Kidney (tissue), 14 donors: ENCODE results near the gene CPT1B. TPM values are rescaled to one million over a fixed set of nuclear protein-coding genes. Genes with fewer than 3 reads are reported as not detected.
A peak's percentile ranks its signal among the peaks of the same experiment; 100 is the strongest.
"Not testable (repeated sequence)": the region's sequence is repeated elsewhere in the genome, so short reads cannot be mapped to it uniquely, and the experiment has no call there.

Experiments used
- DNase-seq, 5 donors: peaks; one replicate each; pipeline ENCODE4 v3.0.0-alpha.2; 2013 to 2020
- FAIRE-seq: peaks from 2 replicates; lab custom pipeline; 2012; peaks lifted over from hg19 to GRCh38; lab: Jason Lieb, UNC
- H3K27ac ChIP-seq, 2 donors: one replicate each; pipeline ENCODE4 v1.7.0; 2013; ENCODE audit warnings: low read depth in 2 of 2, low read length in 2 of 2, inconsistent platforms in 1 of 2
- H3K27me3 ChIP-seq: one replicate; pipeline ENCODE4 v1.7.1; 2013; ENCODE audit warnings: low read length, inconsistent platforms; ENCODE audit not compliant: control insufficient read depth, insufficient read depth
- H3K36me3 ChIP-seq, 3 donors: one replicate each; pipeline versions ENCODE4 v1.7.0 to v1.7.1; 2013; ENCODE audit warnings: low read length in 3 of 3, control low read depth in 1 of 3, inconsistent platforms in 1 of 3; ENCODE audit not compliant: insufficient read depth in 3 of 3, control insufficient read depth in 2 of 3
- H3K4me1 ChIP-seq, 3 donors: one replicate each; pipeline versions ENCODE4 v1.7.0 to v1.7.1; 2013; ENCODE audit warnings: low read length in 3 of 3, inconsistent platforms in 1 of 3, low read depth in 1 of 3; ENCODE audit not compliant: control insufficient read depth in 2 of 3, insufficient read depth in 2 of 3
- H3K4me3 ChIP-seq, 3 donors: one replicate each; pipeline versions ENCODE4 v1.7.0 to v1.8.1; 2013; ENCODE audit warnings: low read length in 3 of 3, control low read depth in 1 of 3, inconsistent platforms in 1 of 3
- H3K9ac ChIP-seq, 3 donors: one replicate each; pipeline versions ENCODE4 v1.7.0 to v1.7.1; 2013; ENCODE audit warnings: low read length in 3 of 3, control low read depth in 1 of 3, inconsistent platforms in 1 of 3
- H3K9me3 ChIP-seq, 3 donors: one replicate each; pipeline versions ENCODE4 v1.7.0 to v1.7.1; 2013; ENCODE audit warnings: low read length in 3 of 3, control low read depth in 1 of 3, inconsistent platforms in 1 of 3; ENCODE audit not compliant: control insufficient read depth in 2 of 3, insufficient read depth in 1 of 3
- intact Hi-C: fragments of 100-400 bp; cut with DNase I; formaldehyde crosslinking; loops from one replicate; pipeline ENCODE4 v1.11.1; 2022
- polyA plus RNA-seq: library from polyadenylated mRNA; stranded (reverse); fragments of 350-450 nt; fragmentation: Illumina TruSeq; extraction: RNeasy Lipid Tissue Mini Kit (QIAGEN cat#74804); gene quantifications from one replicate; pipeline ENCODE4 v1.2.3, GENCODE V29; 2014; ENCODE audit warnings: low read depth, low replicate concordance; ENCODE audit not compliant: insufficient read depth
- total RNA-seq: library from RNA; stranded (reverse); fragmentation: NEBNext Ultra II Directional; extraction: Animal tissue kit (Norgen Biotek cat#: 25700); gene quantifications from one replicate; pipeline ENCODE4 v1.2.1, GENCODE V29; 2021
- TF ChIP-seq, protein P1 (sequence below): IDR thresholded peaks from 3 replicates; pipeline ENCODE4 v1.5.1; 2012; ENCODE audit warnings: mild to moderate bottlenecking, moderate library complexity, borderline replicate concordance; ENCODE audit not compliant: insufficient read depth; ENCODE audit errors: extremely low read depth
- donor health status: control.
- donor health status: control.
- donor health status: control.
- donor health status: control.
- donor health status: control.
- donor health status: DM: yes; HTN: yes; CAD: no.
- donor health status: Normal renal cell carcinoma (clear cell type).

The CPT1B gene
- total and polyA plus RNA-seq, 2 donors from 2014 or later, result 20.6 to 34.3 TPM

DNA sequence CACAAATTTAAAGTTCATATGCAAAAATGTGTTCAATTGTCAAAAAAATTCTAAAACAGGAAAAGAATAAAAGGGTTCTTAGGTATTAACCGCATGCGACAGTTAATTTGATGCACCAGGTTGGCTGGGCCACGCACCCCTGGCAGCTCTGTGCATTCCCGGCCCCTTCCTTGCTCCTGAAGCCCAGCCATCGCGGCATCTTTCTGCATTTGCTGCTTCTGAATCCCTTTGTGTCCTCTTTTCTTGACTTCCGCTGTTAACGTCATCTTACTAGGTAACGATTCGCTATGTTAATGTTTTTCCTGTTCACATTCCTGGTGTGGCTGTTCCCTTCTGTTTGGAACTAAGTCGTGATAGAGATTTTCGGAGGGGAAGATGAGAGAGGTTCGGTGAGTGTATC lies 40.5 kb downstream of the CPT1B start:
- Histone ChIP-seq H3K27me3 (no peaks in the 10 kb centered on the region), H3K9me3 (no peaks in the 10 kb centered on the region), H3K36me3 (no peaks in the 10 kb centered on the region), H3K9ac (no peak overlapping the region), H3K27ac (peak overlapping the region in 1 of 2 donors; percentile 79), H3K4me1 (peaks cover 0 to 4% (median 3%) of the 10 kb centered on the region in 3 donors), H3K4me3 (no peak overlapping the region)
- TF ChIP-seq, protein P1, sequence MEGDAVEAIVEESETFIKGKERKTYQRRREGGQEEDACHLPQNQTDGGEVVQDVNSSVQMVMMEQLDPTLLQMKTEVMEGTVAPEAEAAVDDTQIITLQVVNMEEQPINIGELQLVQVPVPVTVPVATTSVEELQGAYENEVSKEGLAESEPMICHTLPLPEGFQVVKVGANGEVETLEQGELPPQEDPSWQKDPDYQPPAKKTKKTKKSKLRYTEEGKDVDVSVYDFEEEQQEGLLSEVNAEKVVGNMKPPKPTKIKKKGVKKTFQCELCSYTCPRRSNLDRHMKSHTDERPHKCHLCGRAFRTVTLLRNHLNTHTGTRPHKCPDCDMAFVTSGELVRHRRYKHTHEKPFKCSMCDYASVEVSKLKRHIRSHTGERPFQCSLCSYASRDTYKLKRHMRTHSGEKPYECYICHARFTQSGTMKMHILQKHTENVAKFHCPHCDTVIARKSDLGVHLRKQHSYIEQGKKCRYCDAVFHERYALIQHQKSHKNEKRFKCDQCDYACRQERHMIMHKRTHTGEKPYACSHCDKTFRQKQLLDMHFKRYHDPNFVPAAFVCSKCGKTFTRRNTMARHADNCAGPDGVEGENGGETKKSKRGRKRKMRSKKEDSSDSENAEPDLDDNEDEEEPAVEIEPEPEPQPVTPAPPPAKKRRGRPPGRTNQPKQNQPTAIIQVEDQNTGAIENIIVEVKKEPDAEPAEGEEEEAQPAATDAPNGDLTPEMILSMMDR, result no peak
- no peak for FAIRE-seq
- intact Hi-C loops, result no loop called here
- DNase-seq, result no peak

DNA sequence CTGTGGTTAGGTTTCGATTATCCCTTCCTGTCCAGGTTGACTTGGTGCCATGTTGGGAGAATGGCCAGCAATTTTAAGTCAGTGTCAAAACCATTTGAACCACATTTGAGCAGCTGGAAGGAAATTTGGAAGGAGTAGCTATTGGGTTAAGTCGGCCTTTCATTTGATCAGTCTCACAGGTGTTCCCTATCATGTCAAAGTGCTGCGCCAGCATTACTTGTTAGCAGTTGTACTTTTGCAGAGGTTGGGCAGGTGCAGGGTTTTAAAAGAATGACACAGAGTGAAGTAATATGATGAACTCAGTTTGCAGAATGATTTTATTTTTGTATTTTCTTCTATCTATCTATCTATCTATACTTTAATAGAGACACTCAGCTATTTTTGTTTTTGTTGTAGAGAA lies 42.0 kb downstream of the CPT1B start:
- Histone ChIP-seq H3K4me3 (no peak overlapping the region), H3K4me1 (peaks cover 0 to 4% (median 3%) of the 10 kb centered on the region in 3 donors), H3K36me3 (no peaks in the 10 kb centered on the region), H3K9me3 (no peaks in the 10 kb centered on the region), H3K9ac (no peak overlapping the region), H3K27ac (no peak overlapping the region), H3K27me3 (peaks cover under 1% of the 10 kb centered on the region)
- intact Hi-C loops, result no loop called here
- DNase-seq (peak in 1 of 5 donors; percentile 4), FAIRE-seq (no peak)
- TF ChIP-seq, protein P1, result no peak

DNA sequence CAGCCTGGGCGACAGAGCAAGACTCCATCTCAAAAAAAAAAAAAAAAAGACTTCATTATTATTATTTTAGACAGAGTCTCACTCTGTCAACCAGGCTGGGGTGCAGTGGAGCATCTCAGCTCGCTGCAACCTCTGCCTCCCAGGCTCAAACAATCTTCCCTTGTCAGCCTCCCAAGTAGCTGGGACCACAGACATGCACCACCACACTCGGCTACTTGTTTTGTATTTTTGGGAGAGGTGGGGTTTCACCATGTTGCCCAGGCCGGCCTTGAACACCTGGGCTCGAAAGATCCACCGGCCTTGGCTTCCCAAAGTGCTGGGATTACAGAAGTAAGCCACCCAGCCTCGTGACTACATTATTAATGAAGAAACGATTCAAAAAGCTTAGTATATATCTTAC lies 43.1 kb downstream of the CPT1B start:
- H3K9ac ChIP-seq, result no peak overlapping the region
- intact Hi-C loops, result no loop called here
- no peaks in the 10 kb centered on the region for H3K36me3 ChIP-seq
- H3K4me3 ChIP-seq, result no peak overlapping the region
- peaks cover 0 to 10% (median 4%) of the 10 kb centered on the region in 3 donors for H3K4me1 ChIP-seq
- TF ChIP-seq, protein P1, result no peak
- FAIRE-seq (no peak), DNase-seq (no peak)
- H3K27me3 ChIP-seq, result peaks cover 5% of the 10 kb centered on the region
- no peak overlapping the region for H3K27ac ChIP-seq
- H3K9me3 ChIP-seq, result no peaks in the 10 kb centered on the region

DNA sequence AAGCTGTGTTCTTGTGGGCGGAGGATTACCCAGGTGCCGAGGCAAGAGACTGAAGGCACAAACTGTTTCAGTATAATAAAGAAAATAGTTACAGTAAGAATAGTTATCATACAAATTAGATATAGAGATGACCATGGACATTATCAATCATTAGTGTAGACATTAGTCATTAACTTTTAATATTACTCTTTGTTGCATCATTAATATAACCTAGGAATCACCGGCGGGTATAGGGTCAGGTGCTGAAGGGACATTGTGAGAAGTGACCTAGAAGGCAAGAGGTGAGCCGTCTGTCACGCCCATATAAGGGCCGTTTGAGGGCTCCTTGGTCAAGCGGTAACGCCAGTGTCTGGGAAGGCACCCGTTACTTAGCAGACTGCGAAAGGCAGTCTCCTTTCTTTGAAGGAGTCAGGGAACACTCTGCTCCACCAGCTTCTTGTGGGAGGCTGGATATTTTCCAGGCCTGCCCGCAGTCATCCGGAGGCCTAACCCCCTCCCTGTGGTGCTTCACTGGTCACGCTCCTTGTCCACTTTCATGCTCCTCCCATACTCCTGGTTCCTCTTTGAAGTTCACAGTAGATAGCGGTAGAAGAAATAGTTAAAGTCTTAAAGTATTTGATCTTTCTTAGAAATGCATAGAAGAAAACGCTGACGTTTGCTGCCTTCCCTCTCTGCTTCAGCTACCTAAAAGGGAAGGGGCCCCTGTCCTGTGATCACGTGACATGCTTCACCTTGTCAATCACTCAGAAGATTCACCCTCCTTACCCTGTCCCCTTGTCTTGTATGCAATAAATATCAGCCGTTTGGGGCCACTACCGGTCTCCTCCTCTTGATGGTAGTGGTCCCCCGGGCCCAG lies 44.1 kb downstream of the CPT1B start:
- H3K9ac ChIP-seq, H3K9me3 ChIP-seq, H3K27ac ChIP-seq, H3K4me3 ChIP-seq, H3K27me3 ChIP-seq, intact Hi-C loops, FAIRE-seq, H3K36me3 ChIP-seq, H3K4me1 ChIP-seq: not testable (repeated sequence)
- DNase-seq, result peak in 1 of 5 donors; percentile 85
